Loucy (cell line): ENCODE results near the gene NDUFAF8.

Source experiments
- H2AFZ ChIP-seq: fragments of 200-600 bp; sonication (generic); 2 replicates; pipeline ENCODE4 v1.6.0; 2016; ENCODE audit warnings: antibody characterized with exemption, mild to moderate bottlenecking, low read length, moderate library complexity
- H3F3A ChIP-seq: fragments of 200-600 bp; 2 replicates; pipeline ENCODE4 v1.6.0; 2016; ENCODE audit warnings: antibody characterized with exemption, low read depth, mild to moderate bottlenecking
- H3K27me3 ChIP-seq: fragments of 200-600 bp; sonication (generic); 2 replicates; pipeline ENCODE4 v1.6.1; 2014; ENCODE audit warnings: low read length, mild to moderate bottlenecking; ENCODE audit not compliant: insufficient read depth, poor library complexity, severe bottlenecking
- H3K36me3 ChIP-seq: fragments of 200-600 bp; sonication (generic); 2 replicates; pipeline ENCODE4 v1.6.1; 2016; ENCODE audit warnings: low read length; ENCODE audit not compliant: insufficient read depth
- H3K4me1 ChIP-seq: fragments of 200-600 bp; sonication (generic); 2 replicates; pipeline ENCODE4 v1.5.1; 2014; ENCODE audit warnings: low read length, mild to moderate bottlenecking; ENCODE audit not compliant: insufficient read depth, poor library complexity, severe bottlenecking
- H3K4me2 ChIP-seq: fragments of 200-600 bp; sonication (generic); 2 replicates; pipeline ENCODE4 v1.6.0; 2014; ENCODE audit warnings: antibody characterized with exemption, low read length, low read depth, mild to moderate bottlenecking; ENCODE audit not compliant: poor library complexity, severe bottlenecking
- H3K4me3 ChIP-seq: fragments of 200-600 bp; sonication (generic); 2 replicates; pipeline ENCODE4 v1.5.1; 2014; ENCODE audit warnings: low read length, mild to moderate bottlenecking, mixed read lengths; ENCODE audit not compliant: poor library complexity, severe bottlenecking
- H3K79me2 ChIP-seq: fragments of 200-600 bp; sonication (generic); 2 replicates; pipeline ENCODE4 v1.6.1; 2014; ENCODE audit warnings: low read length; ENCODE audit not compliant: insufficient read depth
- H3K9ac ChIP-seq: fragments of 200-600 bp; sonication (generic); 2 replicates; pipeline ENCODE4 v1.6.0; 2014; ENCODE audit warnings: mild to moderate bottlenecking, low read depth, low read length, moderate library complexity; ENCODE audit not compliant: poor library complexity, severe bottlenecking
- H3K9me2 ChIP-seq: fragments of 200-600 bp; sonication (generic); replicated peaks from 2 replicates; pipeline ENCODE4 v1.6.1; 2016; ENCODE audit warnings: low read depth, low read length, mixed read lengths
- H3K9me3 ChIP-seq: fragments of 200-600 bp; sonication (generic); 2 replicates; pipeline ENCODE4 v1.6.1; 2014; ENCODE audit warnings: mild to moderate bottlenecking, antibody characterized with exemption, low read length, low read depth; ENCODE audit not compliant: insufficient read depth
- H4K20me1 ChIP-seq: fragments of 200-600 bp; sonication (generic); 2 replicates; pipeline ENCODE4 v1.6.0; 2014; ENCODE audit warnings: antibody characterized with exemption, low read length, mild to moderate bottlenecking; ENCODE audit not compliant: insufficient read depth, poor library complexity, severe bottlenecking
- EZH2phosphoT487 ChIP-seq: fragments of 200-600 bp; IDR thresholded peaks from 2 replicates; pipeline ENCODE4 v1.6.1; 2018; ENCODE audit warnings: antibody characterized with exemption, mild to moderate bottlenecking, moderate library complexity, borderline replicate concordance
- TF ChIP-seq, protein P1 (sequence below): fragments of 200-600 bp; sonication (generic); conservative IDR thresholded peaks from 2 replicates; pipeline ENCODE4 v1.5.1; 2014; ENCODE audit warnings: mild to moderate bottlenecking, antibody characterized with exemption, low read length

Gene NDUFAF8

DNA sequence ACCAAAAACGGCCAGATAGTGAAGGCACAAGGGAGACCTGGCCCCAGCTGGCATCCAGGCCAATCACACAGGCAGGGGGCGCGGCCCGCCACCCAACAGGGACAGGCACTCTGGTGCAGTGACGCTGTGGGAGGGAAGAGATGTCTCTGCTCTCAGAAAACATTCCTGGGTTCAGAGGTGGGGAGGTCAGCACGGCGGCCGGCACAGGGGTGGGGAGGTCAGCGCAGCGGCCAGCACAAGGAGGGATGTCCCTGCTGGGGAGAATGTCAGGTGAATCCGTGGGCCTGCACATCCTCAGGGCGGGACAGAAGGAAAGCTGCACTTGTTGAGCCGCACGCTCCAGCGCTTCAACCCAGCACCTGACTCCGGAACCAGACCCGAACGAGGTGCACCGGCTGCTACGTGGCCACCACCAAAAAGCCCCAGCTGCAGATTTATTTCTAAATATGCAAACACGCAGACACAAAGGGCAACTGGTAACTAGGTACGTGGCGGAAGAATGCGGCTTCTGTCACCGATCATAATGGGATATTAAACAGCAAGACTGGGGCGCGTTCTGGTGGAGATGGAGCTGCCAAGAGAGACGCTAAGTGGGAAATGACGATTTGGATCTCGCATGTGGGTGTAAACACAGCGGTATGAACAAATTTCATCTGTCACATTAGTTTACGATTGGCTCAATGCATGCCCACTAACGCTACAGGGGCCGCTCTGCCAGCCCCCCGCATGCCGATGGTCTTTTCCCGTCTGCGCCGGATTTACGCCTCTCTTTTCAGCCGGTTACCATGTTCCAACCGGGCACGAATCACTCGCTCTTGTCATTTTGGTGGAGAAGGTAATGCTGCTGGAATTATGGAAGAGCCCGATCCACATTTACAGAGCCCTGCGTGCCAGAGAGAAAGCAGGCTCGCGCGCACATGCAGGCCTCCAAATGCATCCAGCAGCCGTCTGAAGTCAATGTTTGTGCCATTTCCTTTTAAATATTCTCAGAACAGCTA is 40.5 kb downstream of the NDUFAF8 start:
- H3K9ac ChIP-seq: no peak overlapping the region

DNA sequence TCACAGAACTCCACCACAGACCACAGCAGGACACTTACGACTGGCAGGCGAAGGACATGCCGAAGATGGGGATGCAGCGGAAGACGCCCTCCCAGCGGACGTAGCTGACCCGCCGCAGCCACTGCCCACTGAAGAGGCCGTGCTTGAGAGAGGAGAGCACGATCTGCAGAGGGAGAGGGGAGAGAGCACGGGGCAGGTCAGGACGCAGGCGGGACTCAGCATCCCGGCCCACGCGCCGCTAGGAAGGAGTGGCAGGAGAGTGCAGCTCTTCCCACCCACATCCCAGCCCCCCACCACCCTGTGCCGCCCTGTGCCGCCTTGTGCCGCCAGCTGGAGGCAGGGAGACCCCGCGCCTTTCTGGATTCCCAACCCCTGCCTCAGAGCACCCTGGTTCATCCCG is 41.5 kb downstream of the NDUFAF8 start:
- Histone ChIP-seq H3K79me2 (peaks cover 39% of the 10 kb centered on the region), H3K27me3 (no peaks in the 10 kb centered on the region), H3K9me3 (no peaks in the 10 kb centered on the region), H3K9me2 (no peaks in the 10 kb centered on the region), H4K20me1 (no peaks in the 10 kb centered on the region), H3K36me3 (peaks cover 19% of the 10 kb centered on the region; the same call in 1 of the 2 replicates), H3K4me2 (no peak overlapping the region), H3K4me1 (peaks cover 8% of the 10 kb centered on the region), H3F3A (no peaks in the 10 kb centered on the region), H2AFZ (no peak overlapping the region), H3K4me3 (no peak overlapping the region), H3K9ac (no peak overlapping the region)
- no peak for TF ChIP-seq EZH2phosphoT487
- TF ChIP-seq, protein P1, sequence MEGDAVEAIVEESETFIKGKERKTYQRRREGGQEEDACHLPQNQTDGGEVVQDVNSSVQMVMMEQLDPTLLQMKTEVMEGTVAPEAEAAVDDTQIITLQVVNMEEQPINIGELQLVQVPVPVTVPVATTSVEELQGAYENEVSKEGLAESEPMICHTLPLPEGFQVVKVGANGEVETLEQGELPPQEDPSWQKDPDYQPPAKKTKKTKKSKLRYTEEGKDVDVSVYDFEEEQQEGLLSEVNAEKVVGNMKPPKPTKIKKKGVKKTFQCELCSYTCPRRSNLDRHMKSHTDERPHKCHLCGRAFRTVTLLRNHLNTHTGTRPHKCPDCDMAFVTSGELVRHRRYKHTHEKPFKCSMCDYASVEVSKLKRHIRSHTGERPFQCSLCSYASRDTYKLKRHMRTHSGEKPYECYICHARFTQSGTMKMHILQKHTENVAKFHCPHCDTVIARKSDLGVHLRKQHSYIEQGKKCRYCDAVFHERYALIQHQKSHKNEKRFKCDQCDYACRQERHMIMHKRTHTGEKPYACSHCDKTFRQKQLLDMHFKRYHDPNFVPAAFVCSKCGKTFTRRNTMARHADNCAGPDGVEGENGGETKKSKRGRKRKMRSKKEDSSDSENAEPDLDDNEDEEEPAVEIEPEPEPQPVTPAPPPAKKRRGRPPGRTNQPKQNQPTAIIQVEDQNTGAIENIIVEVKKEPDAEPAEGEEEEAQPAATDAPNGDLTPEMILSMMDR: no peak

More for the DNA sequence above, 40.5 kb downstream of the NDUFAF8 start:
- H3K36me3 ChIP-seq: peaks cover 26% of the 10 kb centered on the region; the same call in 1 of the 2 replicates
- peaks cover 5% of the 10 kb centered on the region for H3K4me1 ChIP-seq
- H3K79me2 ChIP-seq: peaks cover 30% of the 10 kb centered on the region
- no peaks in the 10 kb centered on the region for H3F3A ChIP-seq
- H3K4me3 ChIP-seq: no peak overlapping the region
- no peaks in the 10 kb centered on the region for H3K27me3 ChIP-seq
- TF ChIP-seq, protein P1: no peak
- no peak for TF ChIP-seq EZH2phosphoT487
- H3K9me2 ChIP-seq: no peaks in the 10 kb centered on the region
- no peak overlapping the region for H3K4me2 ChIP-seq
- no peak overlapping the region for H2AFZ ChIP-seq
- H4K20me1 ChIP-seq: no peaks in the 10 kb centered on the region
- no peaks in the 10 kb centered on the region for H3K9me3 ChIP-seq

DNA sequence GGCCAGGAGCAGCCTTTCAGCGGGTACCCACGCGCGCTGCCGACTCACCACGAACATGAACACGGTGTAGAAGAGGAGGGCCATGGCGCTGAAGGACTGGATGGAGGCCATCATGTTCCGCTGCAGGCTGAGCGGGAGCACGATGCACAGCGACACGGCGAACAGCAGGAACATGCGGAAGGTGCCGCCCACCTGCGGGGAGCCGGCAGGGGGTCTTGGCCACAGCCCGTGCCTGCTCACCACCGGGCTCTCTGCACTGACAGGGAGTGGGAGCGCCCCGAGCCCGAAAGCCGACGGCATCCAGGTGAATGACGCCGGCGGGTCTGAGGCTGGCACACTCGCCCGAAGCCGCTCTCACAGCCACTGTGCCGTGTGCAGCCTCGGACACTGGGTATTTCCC is 43.0 kb downstream of the NDUFAF8 start:
- Histone ChIP-seq H3K36me3 (peaks cover 15% of the 10 kb centered on the region; the same call in 1 of the 2 replicates), H3K79me2 (peaks cover 55% of the 10 kb centered on the region), H3F3A (0 out of 2 replicates have a peak, but pooled peaks cover 5% of the 10 kb centered on the region), H3K9me2 (no peaks in the 10 kb centered on the region), H4K20me1 (no peaks in the 10 kb centered on the region), H3K4me2 (no peak overlapping the region), H3K9me3 (no peaks in the 10 kb centered on the region), H3K27me3 (no peaks in the 10 kb centered on the region), H3K4me1 (peaks cover 20% of the 10 kb centered on the region), H3K9ac (no peak overlapping the region), H2AFZ (no peak overlapping the region), H3K4me3 (no peak overlapping the region)
- no peak for TF ChIP-seq EZH2phosphoT487
- TF ChIP-seq, protein P1: no peak
